ENCODE measurements around the gene DNAJC1.

Gene DNAJC1

GRCh38 chr10:21764466-21765189 lies 238.9 kb downstream of the DNAJC1 start:
- TF ChIP-seq TAF1 (IDR thresholded peaks at IDR 0.05; ENCODE audit: borderline replicate concordance, insufficient read depth, low read length): no peak
- TF ChIP-seq SIN3A (IDR thresholded peaks at IDR 0.05; ENCODE audit: borderline replicate concordance, insufficient read depth, low read length): no peak
- TF ChIP-seq FOXP2 (optimal IDR thresholded peaks at IDR 0.05; ENCODE audit: borderline replicate concordance, extremely low read depth, extremely low read length, insufficient read depth): no peak
- no peak for TF ChIP-seq POLR2AphosphoS5 (IDR thresholded peaks at IDR 0.05; ENCODE audit: low read depth, low read length)
- no peak for TF ChIP-seq REST (IDR thresholded peaks at IDR 0.05; ENCODE audit: insufficient read depth in 1 of 2, low read depth in 2 of 2, low read length in 2 of 2)

GRCh38 chr10:21760332-21760731 lies 243.2 kb downstream of the DNAJC1 start:
- TF ChIP-seq TAF1 (IDR thresholded peaks at IDR 0.05; ENCODE audit: borderline replicate concordance, insufficient read depth, low read length) (no peak), REST (IDR thresholded peaks at IDR 0.05; ENCODE audit: insufficient read depth in 1 of 2, low read depth in 2 of 2, low read length in 2 of 2) (no peak), POLR2AphosphoS5 (IDR thresholded peaks at IDR 0.05; ENCODE audit: low read depth, low read length) (no peak), SIN3A (IDR thresholded peaks at IDR 0.05; ENCODE audit: borderline replicate concordance, insufficient read depth, low read length) (no peak), FOXP2 (optimal IDR thresholded peaks at IDR 0.05; ENCODE audit: borderline replicate concordance, extremely low read depth, extremely low read length, insufficient read depth) (no peak)

GRCh38 chr10:21759232-21759631 lies 244.3 kb downstream of the DNAJC1 start:
- no peak for TF ChIP-seq REST (IDR thresholded peaks at IDR 0.05; ENCODE audit: insufficient read depth in 1 of 2, low read depth in 2 of 2, low read length in 2 of 2)

- no peak for TF ChIP-seq SIN3A (IDR thresholded peaks at IDR 0.05; ENCODE audit: borderline replicate concordance, insufficient read depth, low read length)
- no peak for TF ChIP-seq REST (IDR thresholded peaks at IDR 0.05; ENCODE audit: insufficient read depth in 1 of 2, low read depth in 2 of 2, low read length in 2 of 2)
- no peak for TF ChIP-seq TAF1 (IDR thresholded peaks at IDR 0.05; ENCODE audit: borderline replicate concordance, insufficient read depth, low read length)
- TF ChIP-seq POLR2AphosphoS5 (IDR thresholded peaks at IDR 0.05; ENCODE audit: low read depth, low read length): no peak
- no peak for TF ChIP-seq FOXP2 (optimal IDR thresholded peaks at IDR 0.05; ENCODE audit: borderline replicate concordance, extremely low read depth, extremely low read length, insufficient read depth)
Measured at GRCh38 chr10:21758696-21759095, 244.8 kb downstream of the DNAJC1 start.

GRCh38 chr10:21758239-21758638 lies 245.3 kb downstream of the DNAJC1 start:
- TF ChIP-seq FOXP2 (optimal IDR thresholded peaks at IDR 0.05; ENCODE audit: borderline replicate concordance, extremely low read depth, extremely low read length, insufficient read depth) (no peak), POLR2AphosphoS5 (IDR thresholded peaks at IDR 0.05; ENCODE audit: low read depth, low read length) (no peak), TAF1 (IDR thresholded peaks at IDR 0.05; ENCODE audit: borderline replicate concordance, insufficient read depth, low read length) (no peak), SIN3A (IDR thresholded peaks at IDR 0.05; ENCODE audit: borderline replicate concordance, insufficient read depth, low read length) (no peak), REST (IDR thresholded peaks at IDR 0.05; ENCODE audit: insufficient read depth in 1 of 2, low read depth in 2 of 2, low read length in 2 of 2) (no peak)

All from PFSK-1 (cell line).